IMR-90 (cell line): ENCODE measurements around the gene ZNF608. TPM values are rescaled to one million over a fixed set of nuclear protein-coding genes. Genes with fewer than 3 reads are reported as not detected.
A peak's percentile ranks its signal among the peaks of the same experiment; 100 is the strongest.

Experiments
- ATAC-seq: fragments of 200-7000 bp; cut with Tn5 transposase; 2 replicates; pipeline ENCODE4 v1.9.1; 2020; ENCODE audit warnings: low read depth, mild to moderate bottlenecking, moderate library complexity
- BruUV-seq: library from RNA; stranded (reverse); fragments of 400-500 nt; replicated peaks from 2 replicates; lab custom pipeline; 2021; lab: Mats Ljungman, UMichigan
- CTCF ChIA-PET: fragments of 300-600 bp; formaldehyde crosslinking; extraction: SDS; loops from one replicate; lab custom pipeline; 2021; ENCODE audit warnings: antibody characterized with exemption; lab: Yijun Ruan, JAX
- POLR2A ChIA-PET: fragments of 300-600 bp; sonication (Branson Sonifier 250); formaldehyde crosslinking; loops from one replicate; lab custom pipeline; 2022; ENCODE audit warnings: antibody characterized with exemption; ENCODE audit not compliant: unreplicated experiment; lab: Charles Lee
- DNase-seq: peaks from one replicate; pipeline ENCODE4 v3.0.0; 2013
- H2AFZ ChIP-seq: replicated peaks from 2 replicates; pipeline ENCODE3; 2013; ENCODE audit warnings: low read length, mild to moderate bottlenecking; ENCODE audit not compliant: poor library complexity
- H2AK5ac ChIP-seq: 2 replicates; pipeline ENCODE4 v1.6.1; 2013; ENCODE audit warnings: low read depth, low read length, inconsistent platforms
- H2AK9ac ChIP-seq: replicated peaks from 2 replicates; pipeline ENCODE3; 2013; ENCODE audit warnings: mild to moderate bottlenecking, low read depth, low read length, moderate library complexity; ENCODE audit not compliant: poor library complexity
- H2BK120ac ChIP-seq: 2 replicates; pipeline ENCODE4 v1.6.1; 2013; ENCODE audit warnings: low read depth, low read length, inconsistent platforms
- H2BK15ac ChIP-seq: 3 replicates; pipeline ENCODE4 v1.6.1; 2013; ENCODE audit warnings: low read depth, low read length, inconsistent platforms
- H2BK20ac ChIP-seq: 2 replicates; pipeline ENCODE4 v1.6.1; 2013; ENCODE audit warnings: low read depth, mild to moderate bottlenecking, inconsistent platforms, low read length, moderate library complexity
- H2BK5ac ChIP-seq: 2 replicates; pipeline ENCODE4 v1.6.1; 2013; ENCODE audit warnings: mild to moderate bottlenecking, low read depth, low read length, inconsistent platforms; ENCODE audit not compliant: poor library complexity, severe bottlenecking
- H3K14ac ChIP-seq: replicated peaks from 2 replicates; pipeline ENCODE4 v1.6.1; 2013; ENCODE audit warnings: low read depth, low read length, inconsistent platforms
- H3K18ac ChIP-seq: 2 replicates; pipeline ENCODE4 v1.6.1; 2013; ENCODE audit warnings: low read depth, low read length, control low read depth
- H3K23ac ChIP-seq: 2 replicates; pipeline ENCODE4 v1.6.1; 2013; ENCODE audit warnings: low read depth, low read length, inconsistent platforms
- H3K27ac ChIP-seq: 2 replicates; pipeline ENCODE4 v1.5.1; 2013; ENCODE audit warnings: mild to moderate bottlenecking, control low read depth, low read length; ENCODE audit not compliant: insufficient read depth
- H3K27me3 ChIP-seq: 2 replicates; pipeline ENCODE4 v1.6.1; 2013; ENCODE audit warnings: low read length; ENCODE audit not compliant: control insufficient read depth, insufficient read depth
- H3K36me3 ChIP-seq: 2 replicates; pipeline ENCODE4 v1.6.1; 2013; ENCODE audit warnings: low read length, mixed read lengths; ENCODE audit not compliant: control insufficient read depth, insufficient read depth
- H3K4ac ChIP-seq: 2 replicates; pipeline ENCODE4 v1.6.1; 2013; ENCODE audit warnings: low read depth, low read length, inconsistent platforms
- H3K4me1 ChIP-seq: 2 replicates; pipeline ENCODE4 v1.6.1; 2013; ENCODE audit warnings: low read length, mixed read lengths; ENCODE audit not compliant: control insufficient read depth, insufficient read depth
- H3K4me2 ChIP-seq: 2 replicates; pipeline ENCODE4 v1.6.1; 2013; ENCODE audit warnings: low read depth, mild to moderate bottlenecking, control low read depth, low read length, moderate library complexity
- H3K4me3 ChIP-seq: 2 replicates; pipeline ENCODE4 v1.5.1; 2013; ENCODE audit warnings: low read depth, mild to moderate bottlenecking, control low read depth, low read length, moderate library complexity; ENCODE audit not compliant: insufficient read depth
- H3K56ac ChIP-seq: 2 replicates; pipeline ENCODE4 v1.6.1; 2013; ENCODE audit warnings: low read length, inconsistent platforms; ENCODE audit not compliant: insufficient read depth; ENCODE audit errors: extremely low read depth
- H3K79me1 ChIP-seq, 2 experiments: 2 replicates each; pipeline ENCODE4 v1.6.1; 2013; ENCODE audit warnings: low read length in 2 of 2, inconsistent platforms in 1 of 2, low read depth in 1 of 2
- H3K9ac ChIP-seq: 2 replicates; pipeline ENCODE4 v1.6.1; 2013; ENCODE audit warnings: low read depth, low read length, control low read depth
- H3K9me1 ChIP-seq: 2 replicates; pipeline ENCODE4 v1.6.1; 2013; ENCODE audit warnings: low read length, inconsistent platforms; ENCODE audit not compliant: insufficient read depth
- H3K9me3 ChIP-seq: 2 replicates; pipeline ENCODE4 v1.6.1; 2013; ENCODE audit warnings: low read length; ENCODE audit not compliant: control insufficient read depth, insufficient read depth
- H4K20me1 ChIP-seq: 2 replicates; pipeline ENCODE4 v1.6.1; 2013; ENCODE audit warnings: low read length, inconsistent platforms; ENCODE audit not compliant: insufficient read depth
- H4K5ac ChIP-seq: 2 replicates; pipeline ENCODE4 v1.6.1; 2013; ENCODE audit warnings: mild to moderate bottlenecking, low read depth, low read length, control low read depth
- H4K8ac ChIP-seq, 2 experiments: 2 replicates each; pipeline ENCODE4 v1.6.1; 2013; ENCODE audit warnings: low read depth in 2 of 2, low read length in 2 of 2, control low read depth in 1 of 2, inconsistent platforms in 1 of 2
- H4K91ac ChIP-seq: 2 replicates; pipeline ENCODE4 v1.6.1; 2013; ENCODE audit warnings: low read depth, low read length, inconsistent platforms; ENCODE audit not compliant: insufficient read depth
- BHLHE40 ChIP-seq: fragments of 150-350 bp; IDR thresholded peaks from 2 replicates; pipeline ENCODE4 v1.6.1; 2016; ENCODE audit warnings: mild to moderate bottlenecking, low read depth, low read length
- CEBPB ChIP-seq: IDR thresholded peaks from 2 replicates; pipeline ENCODE4 v1.6.1; 2012; ENCODE audit warnings: low read depth, low read length, improper control_type of control experiment
- CHD1 ChIP-seq: IDR thresholded peaks from 2 replicates; pipeline ENCODE4 v1.6.1; 2012; ENCODE audit warnings: low read depth, low read length, improper control_type of control experiment
- CTCF ChIP-seq: conservative IDR thresholded peaks from 2 replicates; pipeline ENCODE4 v1.5.1; 2012; ENCODE audit warnings: mild to moderate bottlenecking, low read depth, low read length, improper control_type of control experiment
- ELK1 ChIP-seq: fragments of 150-350 bp; IDR thresholded peaks from 2 replicates; pipeline ENCODE4 v1.6.1; 2016; ENCODE audit warnings: low read depth, mild to moderate bottlenecking, low read length, moderate library complexity, borderline replicate concordance
- FOS ChIP-seq: fragments of 150-350 bp; IDR thresholded peaks from 2 replicates; pipeline ENCODE4 v1.6.1; 2016; ENCODE audit warnings: low read depth, low read length
- MAFK ChIP-seq: IDR thresholded peaks from 2 replicates; pipeline ENCODE4 v1.6.1; 2012; ENCODE audit warnings: low read depth, low read length, improper control_type of control experiment
- MAZ ChIP-seq: IDR thresholded peaks from 2 replicates; pipeline ENCODE4 v1.6.1; 2012; ENCODE audit warnings: low read depth, mild to moderate bottlenecking, low read length, improper control_type of control experiment, moderate library complexity, borderline replicate concordance
- MXI1 ChIP-seq: IDR thresholded peaks from 2 replicates; pipeline ENCODE4 v1.6.1; 2012; ENCODE audit warnings: low read depth, mild to moderate bottlenecking, low read length, moderate library complexity, borderline replicate concordance
- NFE2L2 ChIP-seq: fragments of 150-350 bp; IDR thresholded peaks from 2 replicates; pipeline ENCODE4 v1.6.1; 2016; ENCODE audit warnings: low read depth, mild to moderate bottlenecking, low read length
- POLR2A ChIP-seq: IDR thresholded peaks from 2 replicates; pipeline ENCODE4 v1.6.1; 2012; ENCODE audit warnings: mild to moderate bottlenecking, low read depth, low read length
- RAD21 ChIP-seq: IDR thresholded peaks from 2 replicates; pipeline ENCODE4 v1.6.1; 2012; ENCODE audit warnings: low read length, improper control_type of control experiment
- RCOR1 ChIP-seq: IDR thresholded peaks from 2 replicates; pipeline ENCODE4 v1.6.1; 2012; ENCODE audit warnings: mild to moderate bottlenecking, low read length, improper control_type of control experiment; ENCODE audit not compliant: insufficient replicate concordance
- RFX5 ChIP-seq: IDR thresholded peaks from 2 replicates; pipeline ENCODE4 v1.8.0; 2012; ENCODE audit warnings: low read depth, mild to moderate bottlenecking, low read length, moderate library complexity
- SMC3 ChIP-seq: fragments of 150-350 bp; IDR thresholded peaks from 2 replicates; pipeline ENCODE4 v1.6.1; 2016; ENCODE audit warnings: low read depth, mild to moderate bottlenecking, antibody characterized with exemption, low read length, moderate library complexity
- USF2 ChIP-seq: fragments of 150-350 bp; IDR thresholded peaks from 2 replicates; pipeline ENCODE4 v1.6.1; 2017; ENCODE audit warnings: mild to moderate bottlenecking, antibody characterized with exemption, low read length, low read depth
- WGBS, 2 experiments: methylation state at CpG; one replicate each; pipeline versions ENCODE4 v1.1.5 to v1.1.7; 2013; ENCODE audit warnings: missing lambda C conversion rate in 2 of 2; ENCODE audit not compliant: insufficient read length in 1 of 2; ENCODE audit errors: extremely low coverage in 2 of 2; 5-methylcytosine and 5-hydroxymethylcytosine counted together
- dilution Hi-C: fragments of 300-500 bp; cut with HindIII; formaldehyde crosslinking; loops from one replicate; pipeline ENCODE4 v1.14.3; 2018; ENCODE audit warnings: low sequenced_read_pairs; ENCODE audit not compliant: unreplicated experiment
- in situ Hi-C: fragments of 300-500 bp; cut with MboI; formaldehyde crosslinking; loops from 3 replicates; pipeline ENCODE4 v1.14.3; 2019; ENCODE audit warnings: low sequenced_read_pairs, inconsistent platforms, mixed read lengths
- intact Hi-C: fragments of 100-400 bp; cut with micrococcal nuclease; formaldehyde crosslinking; loops from 2 replicates; pipeline ENCODE4 v1.10.0; 2022
- polyA plus RNA-seq, 3 experiments: library from polyadenylated mRNA; depleted of rRNA; stranded (reverse); fragments of >200 nt; gene quantifications; 2 replicates each; pipeline ENCODE4 v1.2.3, GENCODE V29; 2012; ENCODE audit warnings: low replicate concordance in 1 of 3
- total RNA-seq: library from RNA; depleted of rRNA; stranded (reverse); fragments of >200 nt; gene quantifications from 2 replicates; pipeline ENCODE4 v1.2.3, GENCODE V29; 2012

The ZNF608 gene
- total and polyA plus RNA-seq, 2 of the 4 experiments (the other 2 are of a cell fraction), result 9.8 to 15.1 TPM

GRCh38 chr5:124705577-124705976, 40.9 kb downstream of the ZNF608 start:
- Histone ChIP-seq H3K4me2 (no peak overlapping the region), H3K27ac (no peak overlapping the region), H3K4me1 (peaks cover 9% of the 10 kb centered on the region; the same call in 1 of the 2 replicates), H3K9me1 (peaks cover 6% of the 10 kb centered on the region; the same call in 1 of the 2 replicates), H2BK20ac (no peak overlapping the region), H2AK9ac (no peak overlapping the region), H4K8ac (no peak overlapping the region), H2BK15ac (no peak overlapping the region), H4K91ac (no peak overlapping the region), H2BK5ac (no peak overlapping the region), H3K79me1 (peaks cover 26 to 49% of the 10 kb centered on the region in 2 experiments), H3K9ac (no peak overlapping the region), H2BK120ac (peak overlapping the region; percentile 12; the same call in 1 of the 2 replicates), H3K18ac (no peak overlapping the region), H2AFZ (no peak overlapping the region), H3K14ac (no peak overlapping the region), H4K5ac (no peak overlapping the region), H3K27me3 (no peaks in the 10 kb centered on the region), H3K56ac (no peak overlapping the region), H3K36me3 (no peaks in the 10 kb centered on the region), H3K4ac (no peak overlapping the region), H3K9me3 (no peaks in the 10 kb centered on the region), H4K20me1 (0 out of 2 replicates have a peak, but pooled peaks cover 12% of the 10 kb centered on the region), H3K23ac (no peak overlapping the region), H2AK5ac (peak overlapping the region; percentile 16; the same call in 1 of the 2 replicates), H3K4me3 (no peak overlapping the region)
- TF ChIP-seq CEBPB (no peak), ELK1 (no peak), BHLHE40 (no peak), USF2 (no peak), MAZ (no peak), RCOR1 (no peak), RFX5 (no peak), FOS (no peak), SMC3 (no peak), CTCF (no peak), NFE2L2 (no peak), POLR2A (no peak), MAFK (no peak), MXI1 (no peak), CHD1 (no peak), RAD21 (no peak)
- dilution Hi-C loops (no loop called here), in situ Hi-C loops (no loop called here), intact Hi-C loops (no loop called here)
- no TSS peak for BruUV-seq
- ATAC-seq (no peak), DNase-seq (no peak)
- ChIA-PET POLR2A (no interaction called here), CTCF (no interaction called here)
- WGBS, 2 experiments, result no CpG with 5 or more reads among the region's 2 CpGs
